ENCODE data around the gene FZD4.
"Not testable (repeated sequence)": the region's sequence is repeated elsewhere in the genome, so short reads cannot be mapped to it uniquely, and the experiment has no call there.

FZD4 gene

GRCh38 chr11:86919557-86920210, 35.5 kb downstream of the FZD4 start:
- POLR2A ChIA-PET = no interaction called here
- peak; percentile 47 for TF ChIP-seq CTCF (IDR thresholded peaks at IDR 0.05; ENCODE audit: control extremely low read depth, extremely low read depth, low read depth, missing control alignments)
- CTCF ChIA-PET = interaction anchor here (1.7 to 2.8 kb wide), 2 partner anchors 49 to 51 kb away, joined by 7 to 11 read pairs; no protein-coding TSS in a partner anchor
- DNase-seq (ENCODE audit: extremely low spot score) = peak; percentile 44

DNA sequence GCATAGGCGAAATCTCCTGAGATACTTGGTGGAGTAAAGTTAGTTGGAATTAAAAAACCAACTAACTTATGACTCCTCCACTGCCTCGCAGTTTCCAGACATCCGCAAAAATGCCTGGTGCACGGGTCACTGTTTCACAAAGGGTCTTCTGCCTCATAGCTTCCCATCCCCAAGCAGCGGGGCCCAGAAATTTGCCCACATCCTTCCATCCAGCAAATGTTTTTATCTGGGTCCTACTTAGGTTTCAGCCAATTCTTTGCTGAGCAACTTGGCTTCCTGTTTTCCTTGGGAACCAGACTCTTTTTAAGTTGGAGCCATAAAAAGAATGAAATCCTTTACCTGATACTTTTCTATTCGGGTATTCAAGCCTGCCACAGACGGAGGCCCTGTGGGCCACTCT, 36.2 kb downstream of the FZD4 start:
- ChIA-PET POLR2A (no interaction called here), CTCF (interaction anchor here (1.0 to 2.4 kb wide), 5 partner anchors 10 to 1064 kb away, joined by 3 to 11 read pairs (median 5); partner anchors contain the start of gene CCDC83)
- DNase-seq (ENCODE audit: extremely low spot score) = no peak
- TF ChIP-seq CTCF (IDR thresholded peaks at IDR 0.05; ENCODE audit: control extremely low read depth, extremely low read depth, low read depth, missing control alignments) = no peak

DNA sequence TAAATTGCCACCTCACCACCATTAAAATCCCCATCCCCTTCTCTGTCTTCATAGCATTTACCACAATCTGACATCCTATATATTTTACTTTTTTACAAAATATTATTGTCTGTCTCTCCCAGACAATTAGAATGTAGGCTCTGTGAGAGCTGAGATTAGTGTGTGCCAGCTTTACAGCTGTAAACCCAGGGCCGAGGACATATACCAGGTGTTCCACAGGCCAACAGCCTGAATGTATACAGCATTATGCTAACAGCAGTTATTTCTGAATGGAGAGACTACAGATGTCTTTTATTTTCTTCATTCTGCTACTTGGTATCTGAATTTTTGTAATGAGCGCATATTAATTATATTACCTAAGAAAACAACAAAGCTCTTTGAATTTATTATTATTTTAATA, 36.7 kb downstream of the FZD4 start:
- POLR2A ChIA-PET = no interaction called here
- no peak for DNase-seq (ENCODE audit: extremely low spot score)
- CTCF ChIA-PET = interaction anchor here (1.0 to 2.4 kb wide), 7 partner anchors 9 to 1063 kb away, joined by 3 to 11 read pairs (median 5); partner anchors contain the start of gene CCDC83
- TF ChIP-seq CTCF (IDR thresholded peaks at IDR 0.05; ENCODE audit: control extremely low read depth, extremely low read depth, low read depth, missing control alignments) = no peak

DNA sequence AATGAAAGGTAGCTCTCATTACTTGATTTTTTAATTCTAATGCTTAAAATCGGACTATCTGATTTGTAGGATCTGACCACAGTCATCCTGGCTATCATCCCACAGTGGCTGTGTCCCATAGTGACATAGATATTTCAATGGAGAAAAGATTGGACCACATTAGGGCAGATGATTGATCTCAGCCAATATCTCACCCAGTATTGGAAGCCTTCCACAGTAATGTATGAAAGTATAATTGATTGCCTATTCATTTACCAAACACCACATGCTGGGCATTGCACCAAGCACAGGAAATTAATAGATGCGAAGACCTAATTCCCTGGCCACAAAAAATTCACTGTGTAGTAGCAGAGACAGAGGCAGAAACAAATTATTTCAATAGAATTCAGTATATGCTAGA, 37.6 kb downstream of the FZD4 start:
- no peak for TF ChIP-seq CTCF (IDR thresholded peaks at IDR 0.05; ENCODE audit: control extremely low read depth, extremely low read depth, low read depth, missing control alignments)
- DNase-seq (ENCODE audit: extremely low spot score) = no peak
- ChIA-PET POLR2A (no interaction called here), CTCF (interaction anchor here (0.7 to 2.4 kb wide), 8 partner anchors 9 to 1062 kb away, joined by 3 to 11 read pairs (median 4); partner anchors contain the start of gene CCDC83)

DNA sequence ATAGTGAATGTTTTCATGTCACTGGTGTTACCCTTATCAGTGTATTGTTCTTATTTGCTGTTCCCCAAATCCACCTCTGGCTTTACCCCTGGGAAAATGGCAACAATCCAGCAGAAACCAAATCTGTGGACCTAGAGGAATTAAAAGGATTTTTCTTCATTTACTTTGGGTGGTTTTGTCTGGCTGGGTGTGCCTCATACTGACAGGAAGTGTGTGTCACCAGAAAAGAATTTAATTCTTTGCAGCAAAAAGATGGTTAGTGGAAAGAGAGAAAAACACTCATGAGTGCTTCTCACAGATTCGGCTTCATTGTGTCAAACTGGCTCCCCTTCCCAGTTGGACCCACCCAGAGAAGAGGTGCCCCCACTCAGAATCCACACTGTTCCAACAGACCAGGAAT, 38.9 kb downstream of the FZD4 start:
- DNase-seq (ENCODE audit: extremely low spot score) = no peak
- no peak for TF ChIP-seq CTCF (IDR thresholded peaks at IDR 0.05; ENCODE audit: control extremely low read depth, extremely low read depth, low read depth, missing control alignments)
- ChIA-PET POLR2A (no interaction called here), CTCF (interaction anchor here (1.1 kb wide), 1 partner anchor 8 kb away, joined by 3 read pairs; no protein-coding TSS in a partner anchor)

GRCh38 chr11:86915850-86916249, 39.3 kb downstream of the FZD4 start:
- DNase-seq (ENCODE audit: extremely low spot score); CTCF ChIA-PET; POLR2A ChIA-PET: not testable (repeated sequence)

DNA sequence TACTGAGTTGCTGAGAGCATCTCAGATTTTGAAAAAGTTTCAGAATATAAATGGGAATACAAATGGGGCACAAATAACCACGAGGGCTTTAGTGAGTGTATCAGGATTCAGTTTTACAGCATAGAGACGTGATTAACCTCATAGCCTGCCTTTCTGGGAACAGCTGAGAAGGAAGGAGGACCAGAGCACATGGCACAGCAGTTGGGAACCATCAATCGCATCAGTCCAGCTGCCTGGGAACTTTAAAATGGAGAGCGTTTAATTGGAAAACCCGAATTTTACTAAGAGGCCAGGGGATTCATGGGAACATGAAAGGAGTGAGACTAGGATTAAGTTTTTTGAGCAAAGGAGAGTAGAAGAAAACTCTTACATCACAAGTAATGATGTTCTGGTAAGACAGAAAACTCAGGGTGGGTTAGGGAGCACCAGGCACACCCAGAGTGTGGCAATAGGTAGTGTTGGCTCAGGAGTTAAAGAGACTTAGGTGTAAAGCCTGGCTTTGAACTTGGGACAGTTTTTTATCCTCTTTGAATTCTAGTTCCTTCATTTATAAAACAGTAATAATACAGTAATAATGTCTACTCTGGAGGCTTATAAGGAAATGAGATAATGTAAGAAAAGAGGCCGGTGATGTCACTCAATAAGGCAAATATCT, 40.2 kb downstream of the FZD4 start:
- ChIA-PET CTCF (no interaction called here), POLR2A (no interaction called here)
- TF ChIP-seq CTCF (IDR thresholded peaks at IDR 0.05; ENCODE audit: control extremely low read depth, extremely low read depth, low read depth, missing control alignments) = no peak
- DNase-seq (ENCODE audit: extremely low spot score) = no peak

Data from GM10248 (cell line).